ENCODE results near the gene MYRIP.
A peak's percentile ranks its signal among the peaks of the same experiment; 100 is the strongest.
"Not testable (repeated sequence)": the region's sequence is repeated elsewhere in the genome, so short reads cannot be mapped to it uniquely, and the experiment has no call there.

MYRIP gene

GRCh38 chr3:40042752-40043443, 233.5 kb downstream of the MYRIP start:
- no peak for DNase-seq (ENCODE audit: low spot score)

- DNase-seq (ENCODE audit: low spot score), result no peak
These were observed 234.0 kb downstream of the MYRIP start for GRCh38 chr3:40043444-40043755.

- DNase-seq (ENCODE audit: low spot score), result no peak
These were observed 235.1 kb downstream of the MYRIP start for GRCh38 chr3:40044487-40044886.

DNA sequence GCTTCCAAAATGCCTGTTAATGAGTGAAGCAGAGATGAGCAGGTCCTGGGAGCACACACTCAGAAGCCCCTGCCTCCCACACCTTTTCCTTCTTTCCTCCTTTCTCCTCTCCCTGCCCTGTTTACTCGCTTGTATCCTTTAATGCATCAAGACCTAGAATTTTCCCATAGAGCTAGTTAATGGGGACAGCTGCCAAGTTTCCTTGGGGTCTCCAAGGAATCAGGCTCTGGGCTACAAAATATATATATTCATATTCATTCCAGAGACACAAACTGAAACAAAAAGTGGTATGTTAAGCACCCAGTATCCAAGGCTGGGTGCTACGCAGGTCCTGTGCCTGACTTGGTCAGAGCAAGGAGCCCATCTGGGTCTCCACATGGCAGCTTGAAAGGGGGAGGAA, 235.6 kb downstream of the MYRIP start:
- DNase-seq (ENCODE audit: low spot score), result no peak

GRCh38 chr3:40046149-40046548, 236.7 kb downstream of the MYRIP start:
- no peak for DNase-seq (ENCODE audit: low spot score)

GRCh38 chr3:40047406-40047805, 238.0 kb downstream of the MYRIP start:
- DNase-seq (ENCODE audit: low spot score), result no peak

DNA sequence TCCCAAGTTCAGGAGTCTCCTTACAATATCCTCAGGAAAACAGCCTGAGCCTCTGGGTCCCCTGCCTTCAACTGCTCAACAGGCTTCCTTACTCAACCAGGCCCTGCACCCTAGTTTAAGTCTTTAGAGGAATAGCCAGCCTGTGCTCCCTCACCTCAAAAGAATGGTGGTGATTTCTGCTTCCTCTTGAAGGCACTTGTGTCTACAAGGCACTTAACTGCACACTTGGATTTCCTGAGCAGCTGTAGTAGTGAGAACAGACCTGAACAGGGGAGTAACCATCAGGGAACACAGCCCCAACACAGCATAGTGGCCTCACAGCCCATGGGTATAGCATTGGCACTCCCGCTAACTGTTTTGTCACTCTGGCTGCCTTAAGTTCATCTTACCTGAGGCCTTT, 244.3 kb downstream of the MYRIP start:
- DNase-seq (ENCODE audit: low spot score), result no peak

DNA sequence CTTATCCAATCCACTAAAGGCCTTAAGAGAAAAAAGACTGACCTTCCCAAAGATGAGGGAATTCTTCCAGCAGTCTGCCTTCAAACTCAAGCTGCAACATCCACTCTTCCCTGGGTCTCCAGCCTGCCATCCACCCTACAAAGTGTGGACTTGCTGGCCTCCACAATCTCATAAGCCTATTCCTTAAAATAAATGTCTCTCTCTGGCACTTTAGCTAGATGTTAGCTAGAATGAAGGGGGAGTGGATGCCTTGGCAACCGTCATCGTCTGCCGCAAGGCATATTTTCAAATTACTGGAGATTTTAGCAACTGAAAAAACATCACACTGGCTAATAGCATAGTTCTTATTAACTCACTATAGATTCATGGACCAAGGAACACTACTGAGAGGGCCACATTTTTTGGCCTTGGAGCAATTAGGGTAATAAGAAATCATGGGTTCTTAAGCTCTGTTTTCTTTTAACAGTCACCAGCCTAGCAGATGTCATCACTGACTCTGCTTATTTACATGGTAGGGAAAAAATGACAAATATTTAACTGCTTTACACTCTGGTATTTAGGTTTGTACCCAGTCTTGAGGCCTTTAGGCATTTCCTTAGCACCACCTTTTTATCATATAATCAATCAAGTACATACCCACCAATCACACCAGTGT, 245.3 kb downstream of the MYRIP start:
- no peak for DNase-seq (ENCODE audit: low spot score)

GRCh38 chr3:40055361-40055760, 246.0 kb downstream of the MYRIP start:
- DNase-seq (ENCODE audit: low spot score), result no peak

DNA sequence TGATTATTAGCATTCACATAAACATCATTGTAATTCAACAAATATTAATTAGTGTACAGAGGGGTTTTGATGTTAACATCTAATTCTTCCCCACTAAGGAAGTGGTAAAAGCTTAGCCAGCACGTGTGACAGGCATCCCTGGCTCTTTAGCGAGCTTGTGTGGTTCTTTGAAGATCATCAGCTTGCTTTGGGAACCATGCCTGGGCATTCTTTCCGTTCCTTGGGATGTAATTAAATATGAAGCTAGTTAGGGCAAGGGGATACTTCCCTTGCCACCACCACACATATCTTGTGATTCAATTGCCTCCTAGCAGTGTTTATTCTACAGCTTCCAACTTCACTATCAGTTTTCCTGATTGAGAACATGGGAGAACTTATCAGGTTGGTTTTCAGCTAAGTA, 246.5 kb downstream of the MYRIP start:
- DNase-seq (ENCODE audit: low spot score), result no peak

- DNase-seq (ENCODE audit: low spot score), result no peak
These were observed 247.7 kb downstream of the MYRIP start for GRCh38 chr3:40057077-40057476.

GRCh38 chr3:40057786-40058185, 248.4 kb downstream of the MYRIP start:
- no peak for DNase-seq (ENCODE audit: low spot score)

DNA sequence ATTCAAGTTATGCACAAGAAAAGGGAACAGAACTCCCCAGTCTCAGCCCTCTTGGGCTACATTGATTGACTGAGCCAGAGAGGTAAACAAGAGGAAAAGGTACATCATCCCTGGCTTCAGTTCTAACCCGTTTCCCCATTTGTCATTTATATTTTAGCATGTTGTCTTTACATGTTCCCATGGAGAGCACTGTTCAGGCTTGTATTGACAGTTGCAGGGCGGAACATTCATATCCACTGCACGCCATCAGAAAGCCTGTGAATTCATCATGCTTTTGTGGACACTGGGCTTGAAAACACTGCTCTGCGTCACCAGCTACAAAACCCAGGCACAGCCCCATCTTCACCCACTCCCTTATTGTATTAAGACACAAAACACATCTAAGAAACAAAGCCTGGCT, 259.2 kb downstream of the MYRIP start:
- no peak for DNase-seq (ENCODE audit: low spot score)

GRCh38 chr3:40070816-40071215, 261.4 kb downstream of the MYRIP start:
- no peak for DNase-seq (ENCODE audit: low spot score)

- no peak for DNase-seq (ENCODE audit: low spot score)
These were observed 262.4 kb downstream of the MYRIP start for GRCh38 chr3:40071683-40072238.

GRCh38 chr3:40073310-40074007, 264.1 kb downstream of the MYRIP start:
- DNase-seq (ENCODE audit: low spot score), result peak; percentile 20

DNA sequence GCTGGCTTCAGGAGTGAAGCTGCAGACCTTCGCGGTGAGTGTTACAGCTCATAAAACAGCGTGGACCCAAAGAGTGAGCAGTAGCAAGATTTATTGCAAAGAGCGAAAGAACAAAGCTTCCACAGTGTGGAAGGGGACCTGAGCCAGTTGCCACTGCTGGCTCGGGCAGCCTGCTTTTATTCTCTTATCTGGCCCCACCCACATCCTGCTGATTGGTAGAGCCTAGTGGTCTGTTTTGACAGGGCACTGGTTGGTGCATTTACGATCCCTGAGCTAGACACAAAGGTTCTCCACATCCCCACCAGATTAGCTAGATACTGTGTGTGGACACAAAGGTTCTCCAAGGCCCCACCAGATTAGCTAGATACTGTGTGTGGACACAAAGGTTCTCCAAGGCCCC, 267.7 kb downstream of the MYRIP start:
- DNase-seq (ENCODE audit: low spot score), result not testable (repeated sequence)

DNA sequence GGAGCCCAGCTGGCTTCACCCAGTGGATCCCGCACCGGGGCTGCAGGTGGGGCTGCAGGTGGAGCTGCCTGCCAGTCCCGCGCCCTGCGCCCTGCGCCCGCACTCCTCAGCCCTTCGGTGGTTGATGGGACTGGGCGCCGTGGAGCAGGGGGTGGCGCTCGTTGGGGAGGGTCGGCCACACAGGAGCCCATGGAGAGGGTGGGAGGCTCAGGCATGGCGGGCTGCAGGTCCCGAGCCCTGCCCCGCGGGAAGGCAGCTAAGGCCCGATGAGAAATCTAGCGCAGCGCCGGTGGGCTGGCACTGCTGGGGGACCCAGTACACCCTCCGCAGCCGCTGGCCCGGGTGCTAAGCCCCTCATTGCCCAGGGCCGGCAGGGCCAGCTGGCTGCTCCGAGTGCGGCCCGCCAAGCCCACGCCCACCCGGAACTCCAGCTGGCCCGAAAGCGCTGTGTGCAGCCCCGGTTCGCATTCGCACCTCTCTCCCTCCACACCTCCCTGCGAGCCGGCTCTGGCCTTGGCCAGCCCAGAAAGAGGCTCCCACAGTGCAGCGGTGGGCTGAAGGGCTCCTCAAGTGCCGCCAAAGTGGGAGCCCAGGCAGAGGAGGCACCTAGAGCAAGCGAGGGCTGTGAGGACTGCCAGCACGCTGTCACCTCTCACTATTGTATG, 268.6 kb downstream of the MYRIP start:
- not testable (repeated sequence) for DNase-seq (ENCODE audit: low spot score)

DNA sequence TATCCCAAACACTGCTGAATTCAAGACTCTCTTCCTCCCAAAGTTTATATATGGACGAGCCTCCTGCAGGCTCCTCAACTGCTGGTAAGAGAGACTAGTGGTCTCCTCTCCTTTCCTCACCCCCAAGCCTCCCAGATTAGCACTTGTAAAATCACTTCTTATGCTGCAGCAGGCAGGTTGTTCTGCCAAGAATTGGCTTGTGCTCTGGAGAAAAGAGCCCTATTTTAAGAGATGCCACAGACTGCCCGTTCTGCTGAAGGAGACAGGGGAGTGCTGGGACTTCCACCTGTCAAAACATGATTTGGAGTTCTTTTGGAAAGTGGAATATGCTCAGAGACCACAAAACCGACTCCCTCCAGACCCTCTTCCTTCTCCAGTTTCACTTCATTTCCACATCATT, 269.2 kb downstream of the MYRIP start:
- no peak for DNase-seq (ENCODE audit: low spot score)

GRCh38 chr3:40079203-40079846, 269.9 kb downstream of the MYRIP start:
- DNase-seq (ENCODE audit: low spot score), result no peak

- no peak for DNase-seq (ENCODE audit: low spot score)
These were observed 270.4 kb downstream of the MYRIP start for GRCh38 chr3:40079847-40080240.

- DNase-seq (ENCODE audit: low spot score), result no peak
These were observed 273.7 kb downstream of the MYRIP start for GRCh38 chr3:40083066-40083465.

Measured in germinal center (tissue), 1 donor.